ENCODE data around the gene PROX2. TPM values are rescaled to one million over a fixed set of nuclear protein-coding genes. Genes with fewer than 3 reads are reported as not detected.

PROX2 gene
- total and polyA plus RNA-seq, 5 donors from 2014 or later, result 0.21 TPM; not detected in 4

DNA sequence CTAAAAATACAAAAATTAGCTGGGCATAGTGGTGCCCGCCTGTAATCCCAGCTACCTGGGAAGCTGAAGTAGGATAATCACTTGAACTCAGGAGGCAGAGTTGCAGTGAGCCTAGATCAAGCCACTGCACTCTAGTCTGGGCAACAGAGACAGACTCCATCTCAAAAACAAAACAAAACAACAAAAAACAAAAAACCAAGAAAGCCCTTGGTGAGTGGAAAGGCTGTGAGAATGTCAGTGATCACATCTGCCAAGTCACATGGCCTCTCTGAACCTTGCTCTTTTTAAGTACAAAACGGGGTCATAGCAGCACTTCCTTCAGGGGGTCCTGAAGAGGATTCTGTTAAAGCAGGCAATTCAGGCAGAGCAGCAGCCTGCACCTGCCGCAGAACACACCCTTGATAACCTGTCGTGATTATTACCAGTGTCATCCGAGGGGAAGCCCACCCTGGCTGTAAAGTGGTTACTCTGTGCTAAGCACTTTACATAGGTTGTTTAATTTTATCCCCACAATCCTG, 37.5 kb upstream of the PROX2 start:
- H3K4me3 ChIP-seq (ENCODE audit: low read depth, low read length), result no peak overlapping the region
- DNase-seq (no peak), ATAC-seq (ENCODE audit: low read depth in 2 of 2) (no peak)
- no peaks in the 10 kb centered on the region for H3K27me3 ChIP-seq (ENCODE audit: control insufficient read depth, insufficient read depth, low read length)
- no peaks in the 10 kb centered on the region for H3K9me3 ChIP-seq (ENCODE audit: control insufficient read depth in 2 of 2, low read length in 2 of 2)
- no peaks in the 10 kb centered on the region for H3K4me1 ChIP-seq (ENCODE audit: control insufficient read depth, insufficient read depth, low read length, poor library complexity, severe bottlenecking)
- H3K27me3 Mint-ChIP-seq, result no peaks in the 10 kb centered on the region
- no peaks in the 10 kb centered on the region for H3K36me3 Mint-ChIP-seq
- no peak overlapping the region for H3K4me3 Mint-ChIP-seq
- H3K27ac Mint-ChIP-seq, result no peak overlapping the region
- H3K4me1 Mint-ChIP-seq, result peaks cover 0 to 2% (median 0%) of the 10 kb centered on the region in 4 donors
- no peak overlapping the region for H3K27ac ChIP-seq (ENCODE audit: insufficient read depth, low read length, poor library complexity, severe bottlenecking)
- no peaks in the 10 kb centered on the region for H3K36me3 ChIP-seq (ENCODE audit: control insufficient read depth, insufficient read depth, low read length)
- no peaks in the 10 kb centered on the region for H3K9me3 Mint-ChIP-seq

DNA sequence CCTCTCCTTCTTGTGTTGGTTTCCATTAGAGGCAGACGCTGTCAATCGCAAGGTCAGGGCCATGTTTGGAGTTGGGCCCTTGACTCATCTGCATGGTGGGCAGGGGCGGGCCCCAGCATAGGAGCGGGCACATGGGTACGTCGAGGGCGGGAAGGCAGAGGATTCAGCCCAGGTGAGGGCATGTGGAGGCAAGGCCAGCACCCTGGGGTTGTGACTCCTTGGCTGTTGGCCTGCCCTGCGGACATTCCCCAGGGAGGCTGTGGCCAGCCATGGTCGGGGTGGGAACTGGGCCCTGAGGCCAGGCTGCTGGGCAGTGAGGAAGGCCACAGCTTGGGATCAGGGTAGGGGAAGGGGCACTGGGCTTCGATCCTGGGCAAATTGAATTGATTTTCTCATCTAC, 36.9 kb upstream of the PROX2 start:
- no peak overlapping the region for H3K4me3 ChIP-seq (ENCODE audit: low read depth, low read length)
- no peak overlapping the region for H3K27ac Mint-ChIP-seq
- H3K27me3 ChIP-seq (ENCODE audit: control insufficient read depth, insufficient read depth, low read length), result no peaks in the 10 kb centered on the region
- H3K36me3 Mint-ChIP-seq, result no peaks in the 10 kb centered on the region
- no peaks in the 10 kb centered on the region for H3K36me3 ChIP-seq (ENCODE audit: control insufficient read depth, insufficient read depth, low read length)
- H3K9me3 ChIP-seq (ENCODE audit: control insufficient read depth in 2 of 2, low read length in 2 of 2), result no peaks in the 10 kb centered on the region
- H3K4me1 ChIP-seq (ENCODE audit: control insufficient read depth, insufficient read depth, low read length, poor library complexity, severe bottlenecking), result no peaks in the 10 kb centered on the region
- H3K4me3 Mint-ChIP-seq, result no peak overlapping the region
- DNase-seq (no peak), ATAC-seq (ENCODE audit: low read depth in 2 of 2) (no peak)
- no peaks in the 10 kb centered on the region for H3K9me3 Mint-ChIP-seq
- peaks cover 0 to 2% (median 0%) of the 10 kb centered on the region in 4 donors for H3K4me1 Mint-ChIP-seq
- no peak overlapping the region for H3K27ac ChIP-seq (ENCODE audit: insufficient read depth, low read length, poor library complexity, severe bottlenecking)
- no peaks in the 10 kb centered on the region for H3K27me3 Mint-ChIP-seq

DNA sequence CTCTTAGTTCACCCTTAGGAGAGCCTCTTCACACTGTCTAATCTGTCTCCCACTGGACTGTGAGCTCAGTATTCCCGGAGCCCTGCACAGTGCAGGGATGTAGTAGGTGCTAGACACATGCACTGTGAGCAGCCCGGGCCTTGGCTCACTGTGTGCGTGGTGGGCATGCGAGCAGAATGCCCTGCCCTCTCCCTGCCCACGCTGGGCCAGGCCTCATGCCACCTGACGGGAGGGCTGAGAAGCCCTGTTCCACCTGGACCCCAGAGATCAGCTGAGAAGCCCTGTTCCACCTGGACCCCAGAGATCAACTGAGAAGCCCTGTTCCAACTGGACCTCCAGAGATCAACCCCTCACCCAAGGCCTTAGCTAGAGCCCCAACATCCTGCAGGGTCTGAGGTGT, 36.2 kb upstream of the PROX2 start:
- H3K27ac Mint-ChIP-seq, result no peak overlapping the region
- Histone ChIP-seq H3K27me3 (ENCODE audit: control insufficient read depth, insufficient read depth, low read length) (no peaks in the 10 kb centered on the region), H3K36me3 (ENCODE audit: control insufficient read depth, insufficient read depth, low read length) (no peaks in the 10 kb centered on the region), H3K4me3 (ENCODE audit: low read depth, low read length) (no peak overlapping the region), H3K27ac (ENCODE audit: insufficient read depth, low read length, poor library complexity, severe bottlenecking) (no peak overlapping the region), H3K4me1 (ENCODE audit: control insufficient read depth, insufficient read depth, low read length, poor library complexity, severe bottlenecking) (no peaks in the 10 kb centered on the region), H3K9me3 (ENCODE audit: control insufficient read depth in 2 of 2, low read length in 2 of 2) (no peaks in the 10 kb centered on the region)
- peaks cover 0 to 5% (median 0%) of the 10 kb centered on the region in 4 donors for H3K4me1 Mint-ChIP-seq
- no peaks in the 10 kb centered on the region for H3K9me3 Mint-ChIP-seq
- H3K36me3 Mint-ChIP-seq, result no peaks in the 10 kb centered on the region
- DNase-seq (no peak), ATAC-seq (ENCODE audit: low read depth in 2 of 2) (no peak)
- no peaks in the 10 kb centered on the region for H3K27me3 Mint-ChIP-seq
- H3K4me3 Mint-ChIP-seq, result no peak overlapping the region

DNA sequence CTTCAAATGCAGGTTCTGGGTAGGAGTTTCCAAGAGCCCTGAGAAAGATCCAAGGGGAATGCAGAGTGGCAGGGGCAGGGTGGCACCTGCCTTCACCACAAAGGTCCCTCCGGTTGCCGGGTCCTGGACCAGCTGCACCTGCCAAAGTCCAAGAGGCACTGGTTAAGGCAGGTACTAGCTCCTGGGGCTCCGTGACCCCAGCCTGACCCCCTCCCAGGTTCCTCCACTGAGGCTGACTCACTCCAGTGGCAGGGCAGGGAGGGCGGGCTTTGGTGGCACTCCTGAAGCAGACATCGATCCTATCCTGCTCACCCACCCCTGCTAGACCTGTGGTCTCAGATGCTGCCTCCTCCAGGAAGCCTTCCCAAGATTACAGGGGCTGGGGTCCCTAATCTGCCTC, 35.8 kb upstream of the PROX2 start:
- no peaks in the 10 kb centered on the region for H3K36me3 Mint-ChIP-seq
- H3K27ac Mint-ChIP-seq, result no peak overlapping the region
- no peaks in the 10 kb centered on the region for H3K4me1 ChIP-seq (ENCODE audit: control insufficient read depth, insufficient read depth, low read length, poor library complexity, severe bottlenecking)
- DNase-seq, result no peak
- no peaks in the 10 kb centered on the region for H3K9me3 Mint-ChIP-seq
- H3K9me3 ChIP-seq (ENCODE audit: control insufficient read depth in 2 of 2, low read length in 2 of 2), result no peaks in the 10 kb centered on the region
- no peaks in the 10 kb centered on the region for H3K36me3 ChIP-seq (ENCODE audit: control insufficient read depth, insufficient read depth, low read length)
- ATAC-seq (ENCODE audit: low read depth in 2 of 2), result no peak
- H3K4me3 Mint-ChIP-seq, result no peak overlapping the region
- no peaks in the 10 kb centered on the region for H3K27me3 ChIP-seq (ENCODE audit: control insufficient read depth, insufficient read depth, low read length)
- H3K27ac ChIP-seq (ENCODE audit: insufficient read depth, low read length, poor library complexity, severe bottlenecking), result no peak overlapping the region
- peaks cover 0 to 6% (median 0%) of the 10 kb centered on the region in 4 donors for H3K4me1 Mint-ChIP-seq
- H3K27me3 Mint-ChIP-seq, result no peaks in the 10 kb centered on the region
- H3K4me3 ChIP-seq (ENCODE audit: low read depth, low read length), result no peak overlapping the region

DNA sequence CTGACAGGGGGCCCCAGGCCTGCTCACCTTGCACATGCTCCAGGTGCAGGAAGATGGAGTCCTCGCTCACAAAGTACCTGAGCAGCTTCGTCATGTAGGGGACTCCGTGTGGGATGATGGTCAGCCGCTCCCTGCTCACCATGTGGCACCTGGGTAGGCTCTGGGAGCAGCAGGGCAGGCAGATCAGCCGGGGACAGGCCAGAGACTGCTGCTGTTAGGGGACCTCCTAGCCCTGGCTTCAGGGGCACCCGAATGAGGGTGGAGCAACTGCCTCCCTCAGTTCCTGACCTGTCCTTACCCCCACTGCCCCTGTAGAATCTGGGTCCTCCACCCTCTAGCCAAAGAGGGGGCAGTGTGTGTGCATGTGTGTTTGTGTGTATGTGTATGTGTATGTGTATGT, 35.3 kb upstream of the PROX2 start:
- H3K27ac ChIP-seq (ENCODE audit: insufficient read depth, low read length, poor library complexity, severe bottlenecking), result no peak overlapping the region
- no peak overlapping the region for H3K27ac Mint-ChIP-seq
- no peaks in the 10 kb centered on the region for H3K4me1 ChIP-seq (ENCODE audit: control insufficient read depth, insufficient read depth, low read length, poor library complexity, severe bottlenecking)
- no peak overlapping the region for H3K4me3 ChIP-seq (ENCODE audit: low read depth, low read length)
- no peak overlapping the region for H3K4me3 Mint-ChIP-seq
- H3K27me3 Mint-ChIP-seq, result no peaks in the 10 kb centered on the region
- ATAC-seq (ENCODE audit: low read depth in 2 of 2) (no peak), DNase-seq (no peak)
- no peaks in the 10 kb centered on the region for H3K9me3 ChIP-seq (ENCODE audit: control insufficient read depth in 2 of 2, low read length in 2 of 2)
- no peaks in the 10 kb centered on the region for H3K36me3 ChIP-seq (ENCODE audit: control insufficient read depth, insufficient read depth, low read length)
- no peaks in the 10 kb centered on the region for H3K36me3 Mint-ChIP-seq
- H3K4me1 Mint-ChIP-seq, result peaks cover 0 to 6% (median 0%) of the 10 kb centered on the region in 4 donors
- no peaks in the 10 kb centered on the region for H3K27me3 ChIP-seq (ENCODE audit: control insufficient read depth, insufficient read depth, low read length)
- no peaks in the 10 kb centered on the region for H3K9me3 Mint-ChIP-seq

DNA sequence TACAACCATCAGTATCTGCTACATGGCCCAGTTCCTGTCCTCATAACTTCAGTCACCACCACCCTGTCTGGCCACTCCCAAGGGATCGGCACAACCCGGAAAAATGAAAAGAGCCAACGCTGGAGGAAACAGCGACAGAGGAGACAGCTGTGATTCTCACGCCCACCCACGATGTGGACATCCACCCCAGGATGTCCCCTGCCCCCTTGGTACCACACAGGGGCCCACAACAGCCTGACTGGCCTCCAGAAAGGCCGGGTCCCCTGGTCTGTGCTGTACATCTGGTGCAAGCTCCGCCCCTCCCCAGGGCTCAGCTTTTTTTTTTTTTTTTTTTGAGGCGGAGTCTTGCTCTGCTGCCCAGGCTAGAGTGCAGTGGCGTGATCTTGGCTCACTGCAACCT, 34.6 kb upstream of the PROX2 start:
- H3K4me1 ChIP-seq (ENCODE audit: control insufficient read depth, insufficient read depth, low read length, poor library complexity, severe bottlenecking), result peaks cover 3% of the 10 kb centered on the region
- Mint-ChIP-seq H3K4me1 (peaks cover 0 to 6% (median 1%) of the 10 kb centered on the region in 4 donors), H3K27ac (peak overlapping the region in 1 of 3 donors; percentile 25), H3K36me3 (no peaks in the 10 kb centered on the region), H3K27me3 (no peaks in the 10 kb centered on the region), H3K4me3 (no peak overlapping the region), H3K9me3 (no peaks in the 10 kb centered on the region)
- no peak for DNase-seq
- H3K27ac ChIP-seq (ENCODE audit: insufficient read depth, low read length, poor library complexity, severe bottlenecking), result no peak overlapping the region
- no peaks in the 10 kb centered on the region for H3K9me3 ChIP-seq (ENCODE audit: control insufficient read depth in 2 of 2, low read length in 2 of 2)
- no peak overlapping the region for H3K4me3 ChIP-seq (ENCODE audit: low read depth, low read length)
- no peaks in the 10 kb centered on the region for H3K27me3 ChIP-seq (ENCODE audit: control insufficient read depth, insufficient read depth, low read length)
- ATAC-seq (ENCODE audit: low read depth in 2 of 2), result no peak
- H3K36me3 ChIP-seq (ENCODE audit: control insufficient read depth, insufficient read depth, low read length), result no peaks in the 10 kb centered on the region

DNA sequence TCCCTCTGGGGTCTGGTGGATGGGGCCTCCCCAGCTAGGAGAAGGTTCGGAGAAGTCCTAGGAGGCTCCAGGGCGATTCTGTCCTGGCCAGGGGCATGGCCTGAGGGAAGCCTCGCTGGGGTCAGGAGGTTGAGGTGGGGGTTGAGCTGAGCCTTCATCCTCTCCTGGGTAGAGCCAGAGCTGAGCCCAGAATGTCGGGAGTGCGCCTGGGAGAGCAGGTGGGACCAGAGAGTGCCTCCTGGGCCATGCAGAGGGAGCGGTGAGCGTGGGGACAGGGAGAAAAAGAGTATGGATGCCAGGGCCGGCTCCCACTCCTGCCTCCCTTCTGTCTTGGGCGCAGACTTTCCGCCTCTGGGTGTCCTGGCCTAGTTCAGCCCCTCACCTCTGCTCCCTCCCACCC, 34.0 kb upstream of the PROX2 start:
- H3K27ac ChIP-seq (ENCODE audit: insufficient read depth, low read length, poor library complexity, severe bottlenecking), result no peak overlapping the region
- no peak overlapping the region for H3K4me3 ChIP-seq (ENCODE audit: low read depth, low read length)
- ATAC-seq (ENCODE audit: low read depth in 2 of 2) (no peak), DNase-seq (no peak)
- peak overlapping the region in 1 of 3 donors; percentile 92 for H3K27ac Mint-ChIP-seq
- peaks cover 0 to 8% (median 1%) of the 10 kb centered on the region in 4 donors for H3K4me1 Mint-ChIP-seq
- no peaks in the 10 kb centered on the region for H3K9me3 ChIP-seq (ENCODE audit: control insufficient read depth in 2 of 2, low read length in 2 of 2)
- peaks cover 1% of the 10 kb centered on the region for H3K36me3 Mint-ChIP-seq
- H3K27me3 ChIP-seq (ENCODE audit: control insufficient read depth, insufficient read depth, low read length), result no peaks in the 10 kb centered on the region
- peaks cover 3% of the 10 kb centered on the region for H3K4me1 ChIP-seq (ENCODE audit: control insufficient read depth, insufficient read depth, low read length, poor library complexity, severe bottlenecking)
- no peak overlapping the region for H3K4me3 Mint-ChIP-seq
- H3K36me3 ChIP-seq (ENCODE audit: control insufficient read depth, insufficient read depth, low read length), result peaks cover 3% of the 10 kb centered on the region
- no peaks in the 10 kb centered on the region for H3K27me3 Mint-ChIP-seq
- H3K9me3 Mint-ChIP-seq, result no peaks in the 10 kb centered on the region

DNA sequence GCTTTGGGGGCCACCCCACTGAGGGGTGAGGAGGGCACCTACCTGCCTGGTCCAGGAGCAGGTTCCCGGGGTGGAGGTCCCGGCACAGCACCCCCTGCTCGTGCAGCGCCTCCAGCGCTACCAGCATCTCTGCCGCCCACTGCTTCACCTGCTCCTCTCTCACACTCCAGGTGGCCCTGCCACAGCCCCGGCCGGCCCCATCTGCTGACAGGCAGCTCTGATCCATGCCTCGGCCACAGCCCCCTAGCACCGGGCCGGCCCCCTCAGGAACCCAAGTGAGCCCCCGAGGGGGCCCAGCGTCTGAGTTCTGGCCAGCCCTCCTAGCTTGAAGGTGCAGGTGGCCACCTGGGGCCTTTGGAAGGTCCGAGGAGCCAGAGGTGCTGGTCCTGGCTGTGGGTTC, 33.6 kb upstream of the PROX2 start:
- H3K4me1 Mint-ChIP-seq, result peaks cover 0 to 12% (median 1%) of the 10 kb centered on the region in 4 donors
- DNase-seq (no peak), ATAC-seq (ENCODE audit: low read depth in 2 of 2) (no peak)
- peaks cover 6% of the 10 kb centered on the region for H3K36me3 Mint-ChIP-seq
- no peak overlapping the region for H3K4me3 Mint-ChIP-seq
- H3K4me3 ChIP-seq (ENCODE audit: low read depth, low read length), result no peak overlapping the region
- no peak overlapping the region for H3K27ac ChIP-seq (ENCODE audit: insufficient read depth, low read length, poor library complexity, severe bottlenecking)
- H3K27ac Mint-ChIP-seq, result no peak overlapping the region
- H3K27me3 ChIP-seq (ENCODE audit: control insufficient read depth, insufficient read depth, low read length), result no peaks in the 10 kb centered on the region
- H3K27me3 Mint-ChIP-seq, result no peaks in the 10 kb centered on the region
- H3K4me1 ChIP-seq (ENCODE audit: control insufficient read depth, insufficient read depth, low read length, poor library complexity, severe bottlenecking), result peaks cover 3% of the 10 kb centered on the region
- no peaks in the 10 kb centered on the region for H3K9me3 Mint-ChIP-seq
- peaks cover 5% of the 10 kb centered on the region for H3K36me3 ChIP-seq (ENCODE audit: control insufficient read depth, insufficient read depth, low read length)
- no peaks in the 10 kb centered on the region for H3K9me3 ChIP-seq (ENCODE audit: control insufficient read depth in 2 of 2, low read length in 2 of 2)
